GM12878 (cell line): Measurements from ENCODE around the gene ZBTB44. TPM values are rescaled to one million over a fixed set of nuclear protein-coding genes. Genes with fewer than 3 reads are reported as not detected.
"Not testable (repeated sequence)": the region's sequence is repeated elsewhere in the genome, so short reads cannot be mapped to it uniquely, and the experiment has no call there.

ENCODE experiments used
- ATAC-seq: fragments of 200-7000 bp; cut with Tn5 transposase; 3 replicates; pipeline ENCODE4 v1.9.1; 2020; ENCODE audit warnings: mild to moderate bottlenecking, moderate library complexity
- BruUV-seq: library from RNA; stranded (reverse); fragments of 400-500 nt; replicated peaks from 2 replicates; lab custom pipeline; 2021; lab: Mats Ljungman, UMichigan
- CTCF ChIA-PET: fragments of 300-600 bp; sonication (Branson Sonifier 250); formaldehyde crosslinking; extraction: SDS; loops from one replicate; lab custom pipeline; 2021; ENCODE audit warnings: inconsistent platforms; lab: Yijun Ruan, JAX
- POLR2A ChIA-PET: fragments of 350-600 bp; formaldehyde crosslinking; extraction: SDS; loops from one replicate; lab custom pipeline; 2021; ENCODE audit warnings: inconsistent platforms; lab: Charles Lee
- RAD21 ChIA-PET: fragments of 300-600 bp; sonication (Branson Sonifier 250); formaldehyde crosslinking; loops from one replicate; lab custom pipeline; 2023; ENCODE audit warnings: antibody characterized with exemption; ENCODE audit not compliant: unreplicated experiment; lab: Charles Lee
- SMC1A ChIA-PET: fragments of 300-600 bp; sonication (Branson Sonifier 250); formaldehyde crosslinking; loops from one replicate; lab custom pipeline; 2023; ENCODE audit not compliant: unreplicated experiment, uncharacterized antibody; lab: Charles Lee
- DNase-seq: peaks from one replicate; pipeline ENCODE4 v3.0.0-alpha.2; 2011; ENCODE audit warnings: low read depth, low spot score
- FAIRE-seq: peaks from 3 replicates; lab custom pipeline; 2011; peaks lifted over from hg19 to GRCh38; lab: Jason Lieb, UNC
- H2AFZ ChIP-seq: 2 replicates; pipeline ENCODE4 v1.6.0; 2011; ENCODE audit warnings: low read depth, low read length, control low read depth; ENCODE audit not compliant: control insufficient read depth
- H3K27ac ChIP-seq: 2 replicates; pipeline ENCODE4 v1.5.1; 2011; ENCODE audit warnings: control low read depth; ENCODE audit not compliant: control insufficient read depth, insufficient read depth
- H3K27me3 ChIP-seq, 2 experiments: replicated peaks in 1 of 2; 2 replicates each; pipeline versions ENCODE4 v1.6.0 to v1.6.1; 2011; ENCODE audit warnings: low read length in 1 of 2; ENCODE audit not compliant: control insufficient read depth in 2 of 2, insufficient read depth in 2 of 2
- H3K36me3 ChIP-seq, 2 experiments: 2 replicates each; pipeline ENCODE4 v1.5.1; 2011; ENCODE audit warnings: low read length in 1 of 2; ENCODE audit not compliant: control insufficient read depth in 2 of 2, insufficient read depth in 2 of 2
- H3K4me1 ChIP-seq: 2 replicates; pipeline ENCODE4 v1.6.1; 2011; ENCODE audit warnings: mild to moderate bottlenecking, low read length, moderate library complexity, mixed read lengths; ENCODE audit not compliant: control insufficient read depth, insufficient read depth
- H3K4me2 ChIP-seq: 2 replicates; pipeline ENCODE4 v1.6.0; 2011; ENCODE audit warnings: control low read depth; ENCODE audit not compliant: control insufficient read depth, insufficient read depth
- H3K4me3 ChIP-seq: fragments of 200-600 bp; sonication (generic); 2 replicates; pipeline ENCODE4 v1.5.1; 2016
- H3K79me2 ChIP-seq: 2 replicates; pipeline ENCODE4 v1.6.0; 2011; ENCODE audit warnings: low read length; ENCODE audit not compliant: control insufficient read depth, insufficient read depth
- H3K9ac ChIP-seq: 2 replicates; pipeline ENCODE4 v1.8.0; 2011; ENCODE audit warnings: low read length, control low read depth, mixed read lengths; ENCODE audit not compliant: control insufficient read depth, insufficient read depth
- H3K9me3 ChIP-seq: replicated peaks from 3 replicates; pipeline ENCODE4 v1.5.1; 2011; ENCODE audit warnings: mild to moderate bottlenecking, low read length; ENCODE audit not compliant: control insufficient read depth, insufficient read depth
- H4K20me1 ChIP-seq: 2 replicates; pipeline ENCODE4 v1.6.0; 2011; ENCODE audit not compliant: control insufficient read depth, insufficient read depth
- CHD2 ChIP-seq: IDR thresholded peaks from 2 replicates; pipeline ENCODE4 v1.6.1; 2011; ENCODE audit warnings: low read depth, low read length, improper control_type of control experiment, borderline replicate concordance
- CREB1 ChIP-seq: IDR thresholded peaks from 2 replicates; pipeline ENCODE4 v1.6.1; 2012; ENCODE audit warnings: low read depth, mild to moderate bottlenecking, inconsistent platforms
- EED ChIP-seq: sonication (generic); IDR thresholded peaks from 2 replicates; pipeline ENCODE4 v1.6.1; 2016; ENCODE audit warnings: antibody characterized with exemption, low read depth
- RFX5 ChIP-seq: IDR thresholded peaks from 2 replicates; pipeline ENCODE4 v1.6.1; 2011; ENCODE audit warnings: low read depth, low read length, improper control_type of control experiment
- SUPT20H ChIP-seq: IDR thresholded peaks from 2 replicates; pipeline ENCODE4 v1.6.1; 2011; ENCODE audit warnings: low read depth, mild to moderate bottlenecking, low read length, moderate library complexity, borderline replicate concordance; ENCODE audit not compliant: control insufficient read depth
- ZNF274 ChIP-seq: IDR thresholded peaks from one replicate; pipeline ENCODE4 v1.8.0; 2011; ENCODE audit not compliant: insufficient read length, insufficient read depth
- WGBS: methylation state at CpG from one replicate; pipeline ENCODE4 v1.1.6; 2016; ENCODE audit warnings: low lambda C conversion rate; ENCODE audit not compliant: insufficient replicate concordance, insufficient coverage; ENCODE audit errors: missing lambda C conversion rate; 5-methylcytosine and 5-hydroxymethylcytosine counted together
- in situ Hi-C: fragments of 300-500 bp; cut with MboI; formaldehyde crosslinking; loops from 9 replicates; pipeline ENCODE4 v1.14.3; 2018; ENCODE audit warnings: mixed read lengths
- intact Hi-C: fragments of 100-400 bp; cut with micrococcal nuclease; formaldehyde crosslinking; loops from one replicate; pipeline ENCODE4 v1.14.2; 2022; ENCODE audit not compliant: unreplicated experiment
- polyA plus RNA-seq, 11 experiments: library from polyadenylated mRNA; depleted of rRNA in 4 of 11; unstranded in 6 of 11; stranded (reverse) in 5 of 11; fragments of >200 nt; fragmentation: Nextera tagmentation in 4 of 11; fragmentation: Illumina TruSeq in 1 of 11; extraction: Ambion mirVana in 4 of 11; extraction: Trizol in 1 of 11; gene quantifications; 1 replicate in 1 of 11; 2 replicates in 10 of 11; pipeline versions ENCODE4 v1.2.1 to v1.2.3, GENCODE V29; 2011 to 2016; ENCODE audit warnings: inconsistent platforms in 2 of 11, missing spikeins in 2 of 11, low read depth in 1 of 11
- total RNA-seq, 4 experiments: library from RNA; depleted of rRNA in 3 of 4; stranded (reverse); fragments of >200 nt in 3 of 4; fragmentation: Illumina TruSeq in 1 of 4; extraction: Trizol in 1 of 4; gene quantifications; 2 replicates each; pipeline versions ENCODE4 v1.2.1 to v1.2.3, GENCODE V29; 2013 to 2021
- TF ChIP-seq, protein P1 (sequence below): IDR thresholded peaks from 2 replicates; pipeline ENCODE4 v1.6.1; 2012; ENCODE audit warnings: low read depth, low read length, improper control_type of control experiment

ZBTB44 gene
- total and polyA plus RNA-seq, 10 of the 15 experiments (the other 5 are each of a cell fraction or from before 2014, with no cell fraction given): 2.8 to 38.2 (median 12.2) TPM

DNA sequence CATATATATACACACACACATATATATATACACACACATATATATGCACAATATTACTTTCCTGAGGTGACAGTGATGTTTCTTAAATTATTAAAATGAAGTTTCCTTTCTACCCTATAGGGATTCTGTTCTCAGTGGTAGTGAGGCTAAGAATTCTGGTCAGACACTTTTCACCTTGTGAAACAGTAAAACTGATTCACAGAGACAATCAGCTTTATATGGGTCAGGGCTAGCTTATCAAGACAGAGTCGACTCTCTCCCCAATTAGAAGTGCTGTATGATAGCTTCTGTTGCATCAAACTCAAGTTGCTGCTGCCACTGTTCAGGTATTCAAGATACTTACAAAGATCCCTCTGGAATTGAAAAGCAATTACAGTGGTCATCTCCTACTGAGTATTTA is 68.4 kb downstream of the ZBTB44 start:
- peaks cover 0 to 2% of the 10 kb centered on the region in 2 experiments; a peak in 3 of 4 replicates for H3K36me3 ChIP-seq
- intact Hi-C loops (no loop called here), in situ Hi-C loops (no loop called here)
- H3K79me2 ChIP-seq: no peaks in the 10 kb centered on the region; the same call in none of the 2 replicates
- no peaks in the 10 kb centered on the region for H3K27me3 ChIP-seq
- no peaks in the 10 kb centered on the region for H4K20me1 ChIP-seq
- DNase-seq (no peak), ATAC-seq (no peak), FAIRE-seq (no peak)
- no peak overlapping the region for H2AFZ ChIP-seq
- H3K4me1 ChIP-seq: peaks cover 6% of the 10 kb centered on the region; the same call in 1 of the 2 replicates
- CTCF ChIA-PET: no interaction called here
- no peak for TF ChIP-seq CREB1
- TF ChIP-seq EED: no peak
- TF ChIP-seq CHD2: no peak
- no peak for TF ChIP-seq ZNF274
- no peak for TF ChIP-seq SUPT20H
- TF ChIP-seq RFX5: no peak
- TF ChIP-seq, protein P1, sequence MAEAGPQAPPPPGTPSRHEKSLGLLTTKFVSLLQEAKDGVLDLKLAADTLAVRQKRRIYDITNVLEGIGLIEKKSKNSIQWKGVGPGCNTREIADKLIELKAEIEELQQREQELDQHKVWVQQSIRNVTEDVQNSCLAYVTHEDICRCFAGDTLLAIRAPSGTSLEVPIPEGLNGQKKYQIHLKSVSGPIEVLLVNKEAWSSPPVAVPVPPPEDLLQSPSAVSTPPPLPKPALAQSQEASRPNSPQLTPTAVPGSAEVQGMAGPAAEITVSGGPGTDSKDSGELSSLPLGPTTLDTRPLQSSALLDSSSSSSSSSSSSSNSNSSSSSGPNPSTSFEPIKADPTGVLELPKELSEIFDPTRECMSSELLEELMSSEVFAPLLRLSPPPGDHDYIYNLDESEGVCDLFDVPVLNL: no peak
- WGBS: 96% methylated on average over 1 of the region's 1 CpG
- POLR2A ChIA-PET: no interaction called here
- H3K27ac ChIP-seq: no peak overlapping the region
- H3K4me3 ChIP-seq: no peak overlapping the region
- no peak overlapping the region for H3K4me2 ChIP-seq
- RAD21 ChIA-PET: no interaction called here
- SMC1A ChIA-PET: no interaction called here
- H3K9me3 ChIP-seq: no peaks in the 10 kb centered on the region; the same call in 2 of the 3 replicates
- BruUV-seq: no TSS peak
- no peak overlapping the region for H3K9ac ChIP-seq

DNA sequence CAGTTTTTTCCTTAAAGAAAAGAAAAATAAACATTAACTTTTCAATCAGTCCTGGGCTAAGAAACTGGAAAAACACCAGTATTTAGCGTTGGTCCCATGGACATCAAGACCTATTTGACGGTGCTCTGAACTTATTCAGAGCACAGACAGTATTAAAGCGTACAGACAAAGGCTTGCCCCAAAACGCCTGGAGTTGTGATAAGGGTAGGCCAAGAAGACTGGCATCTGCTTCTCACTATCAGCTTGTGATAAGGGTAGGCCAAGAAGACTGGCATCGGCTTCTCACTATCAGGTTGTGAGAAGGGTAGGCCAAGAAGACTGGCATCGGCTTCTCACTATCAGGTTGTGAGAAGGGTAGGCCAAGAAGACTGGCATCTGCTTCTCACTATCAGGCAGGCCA is 69.3 kb downstream of the ZBTB44 start:
- DNase-seq, H3K27ac ChIP-seq, H3K4me3 ChIP-seq, intact Hi-C loops, FAIRE-seq, H3K4me1 ChIP-seq, in situ Hi-C loops, RAD21 ChIA-PET, H3K36me3 ChIP-seq, H4K20me1 ChIP-seq, BruUV-seq, ATAC-seq, H3K79me2 ChIP-seq, H2AFZ ChIP-seq, CTCF ChIA-PET, POLR2A ChIA-PET, H3K9ac ChIP-seq, H3K27me3 ChIP-seq, H3K9me3 ChIP-seq, SMC1A ChIA-PET, H3K4me2 ChIP-seq: not testable (repeated sequence)
- WGBS: 96% methylated on average over 6 of the region's 6 CpGs
